Measurements from ENCODE around the gene GABRG2. TPM values are rescaled to one million over a fixed set of nuclear protein-coding genes. Genes with fewer than 3 reads are reported as not detected.

GABRG2 gene
- total RNA-seq, 2 donors from 2014 or later = 1.5 to 2.4 TPM

- H3K4me1 Mint-ChIP-seq = peaks cover 17% of the 10 kb centered on the region
- H3K9ac ChIP-seq (ENCODE audit: extremely low read depth, low read length, poor library complexity, severe bottlenecking) = no peak overlapping the region
- no peak overlapping the region for H3K27ac Mint-ChIP-seq
- H3K4me3 Mint-ChIP-seq = no peak overlapping the region
- H3K9me3 ChIP-seq (ENCODE audit: control insufficient read depth, low read length) = no peaks in the 10 kb centered on the region
- H3K27ac ChIP-seq (ENCODE audit: low read depth, low read length) = no peak overlapping the region
- no peaks in the 10 kb centered on the region for H3K27me3 Mint-ChIP-seq (ENCODE audit: insufficient read depth)
- peaks cover 3% of the 10 kb centered on the region for H3K4me1 ChIP-seq (ENCODE audit: control insufficient read depth, insufficient read depth, low read length)
- no peak overlapping the region for H3K4me3 ChIP-seq (ENCODE audit: low read length)
- DNase-seq = no peak
- no peak for TF ChIP-seq CTCF (conservative IDR thresholded peaks at IDR 0.05)
- H3K36me3 ChIP-seq (ENCODE audit: control insufficient read depth, insufficient read depth, low read length) = no peaks in the 10 kb centered on the region
- no peaks in the 10 kb centered on the region for H3K9me3 Mint-ChIP-seq
- no peaks in the 10 kb centered on the region for H3K36me3 Mint-ChIP-seq (ENCODE audit: low read depth)
- no peaks in the 10 kb centered on the region for H3K27me3 ChIP-seq (ENCODE audit: control insufficient read depth, insufficient read depth, low read length, poor library complexity, severe bottlenecking)
Measured at GRCh38 chr5:162132348-162132747, 64.8 kb downstream of the GABRG2 start.

GRCh38 chr5:162139190-162139589 is 71.6 kb downstream of the GABRG2 start:
- Histone ChIP-seq H3K9me3 (ENCODE audit: control insufficient read depth, low read length) (no peaks in the 10 kb centered on the region), H3K27ac (ENCODE audit: low read depth, low read length) (no peak overlapping the region), H3K36me3 (ENCODE audit: control insufficient read depth, insufficient read depth, low read length) (no peaks in the 10 kb centered on the region), H3K27me3 (ENCODE audit: control insufficient read depth, insufficient read depth, low read length, poor library complexity, severe bottlenecking) (no peaks in the 10 kb centered on the region), H3K4me1 (ENCODE audit: control insufficient read depth, insufficient read depth, low read length) (no peaks in the 10 kb centered on the region), H3K9ac (ENCODE audit: extremely low read depth, low read length, poor library complexity, severe bottlenecking) (no peak overlapping the region), H3K4me3 (ENCODE audit: low read length) (no peak overlapping the region)
- no peak overlapping the region for H3K4me3 Mint-ChIP-seq
- no peak for TF ChIP-seq CTCF (conservative IDR thresholded peaks at IDR 0.05)
- H3K9me3 Mint-ChIP-seq = no peaks in the 10 kb centered on the region
- H3K4me1 Mint-ChIP-seq = peaks cover 6% of the 10 kb centered on the region
- DNase-seq = no peak
- 96% methylated on average over 3 of the region's 3 CpGs for WGBS, 2 experiments (ENCODE audit: insufficient coverage in 1 of 2, insufficient read length in 1 of 2)
- H3K27me3 Mint-ChIP-seq (ENCODE audit: insufficient read depth) = no peaks in the 10 kb centered on the region
- no peaks in the 10 kb centered on the region for H3K36me3 Mint-ChIP-seq (ENCODE audit: low read depth)
- no peak overlapping the region for H3K27ac Mint-ChIP-seq

GRCh38 chr5:162154242-162154641 is 86.7 kb downstream of the GABRG2 start:
- no peaks in the 10 kb centered on the region for H3K36me3 ChIP-seq (ENCODE audit: control insufficient read depth, insufficient read depth, low read length)
- Mint-ChIP-seq H3K27ac (no peak overlapping the region), H3K27me3 (ENCODE audit: insufficient read depth) (no peaks in the 10 kb centered on the region), H3K4me3 (no peak overlapping the region), H3K4me1 (peaks cover 4% of the 10 kb centered on the region), H3K36me3 (ENCODE audit: low read depth) (no peaks in the 10 kb centered on the region), H3K9me3 (no peaks in the 10 kb centered on the region)
- 86% methylated on average over 1 of the region's 1 CpG; no CpG with 5 or more reads in 1 of the 2 experiments for WGBS, 2 experiments (ENCODE audit: insufficient coverage in 1 of 2, insufficient read length in 1 of 2)
- no peak for DNase-seq
- no peak overlapping the region for H3K4me3 ChIP-seq (ENCODE audit: low read length)
- TF ChIP-seq CTCF (conservative IDR thresholded peaks at IDR 0.05) = no peak
- H3K9me3 ChIP-seq (ENCODE audit: control insufficient read depth, low read length) = no peaks in the 10 kb centered on the region
- H3K9ac ChIP-seq (ENCODE audit: extremely low read depth, low read length, poor library complexity, severe bottlenecking) = no peak overlapping the region
- no peaks in the 10 kb centered on the region for H3K4me1 ChIP-seq (ENCODE audit: control insufficient read depth, insufficient read depth, low read length)
- H3K27me3 ChIP-seq (ENCODE audit: control insufficient read depth, insufficient read depth, low read length, poor library complexity, severe bottlenecking) = no peaks in the 10 kb centered on the region
- no peak overlapping the region for H3K27ac ChIP-seq (ENCODE audit: low read depth, low read length)

Measured in endodermal cell (in vitro differentiated cells).